Activated T-cell treated with anti-CD3 and anti-CD28 coated beads, Interleukin-2, amount 50 U/mL, for 48 hours (primary cell): ENCODE measurements around the gene FILIP1.
A peak's percentile ranks its signal among the peaks of the same experiment; 100 is the strongest.

Source experiments
- DNase-seq, 2 experiments: peaks; one replicate each; pipeline ENCODE4 v3.0.0-alpha.2; 2020

FILIP1 gene

DNA sequence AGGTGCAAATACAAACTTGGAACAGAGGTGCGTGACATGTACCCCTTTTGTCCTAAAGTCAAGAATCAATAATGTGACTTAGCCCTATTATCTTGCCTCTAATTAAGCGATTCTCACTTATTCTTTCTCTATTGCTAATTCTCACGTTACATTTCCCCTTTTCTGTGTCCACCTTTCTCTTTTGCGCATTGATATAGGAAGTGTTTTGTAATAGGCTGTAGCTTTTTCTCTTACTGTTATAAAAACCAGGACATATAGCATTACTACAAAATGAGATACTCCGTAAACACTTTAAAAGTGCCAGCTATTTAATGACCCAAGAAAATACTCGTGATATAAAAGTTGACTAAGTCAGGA, 208.3 kb downstream of the FILIP1 start:
- no peak for DNase-seq

DNA sequence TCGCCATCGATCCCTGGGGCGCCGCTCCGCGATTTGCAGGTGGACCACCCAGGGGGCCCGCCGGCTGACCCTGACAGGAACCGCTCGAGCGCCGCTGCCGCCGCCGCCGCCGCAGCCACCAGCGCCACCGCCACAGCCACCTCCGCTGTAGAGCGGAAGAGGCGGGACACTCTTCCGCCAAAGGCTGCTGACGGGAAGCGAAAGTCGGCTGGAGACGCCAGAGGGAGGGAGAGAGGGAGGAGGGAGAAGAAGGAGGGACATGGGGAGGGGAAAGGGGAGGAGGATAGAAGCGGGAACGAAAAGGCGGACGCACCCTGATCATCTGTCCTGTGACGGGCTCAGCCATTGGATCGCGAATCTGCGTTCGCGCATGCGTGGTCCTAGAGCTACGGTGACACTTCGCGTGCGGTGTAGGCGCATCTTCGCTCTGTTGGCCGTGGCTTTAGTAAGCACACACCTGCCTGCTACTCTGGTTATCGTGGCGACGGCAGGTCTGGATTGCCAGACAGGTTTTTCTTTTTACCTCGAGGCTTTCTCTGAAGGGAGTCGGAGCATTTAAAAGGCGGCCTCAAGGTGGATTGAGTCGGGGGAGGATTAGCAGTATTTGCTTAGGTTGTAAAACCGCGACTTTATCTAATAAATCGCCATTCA, 208.8 kb downstream of the FILIP1 start, which contains the start of gene TMEM30A:
Gene TMEM30A, minus strand, starts transcription at position 161 of the 651 bp plus-strand sequence. Its CDS starts 154 bp downstream, at position 7.
- DNase-seq, result peak; percentile 90 to 96

DNA sequence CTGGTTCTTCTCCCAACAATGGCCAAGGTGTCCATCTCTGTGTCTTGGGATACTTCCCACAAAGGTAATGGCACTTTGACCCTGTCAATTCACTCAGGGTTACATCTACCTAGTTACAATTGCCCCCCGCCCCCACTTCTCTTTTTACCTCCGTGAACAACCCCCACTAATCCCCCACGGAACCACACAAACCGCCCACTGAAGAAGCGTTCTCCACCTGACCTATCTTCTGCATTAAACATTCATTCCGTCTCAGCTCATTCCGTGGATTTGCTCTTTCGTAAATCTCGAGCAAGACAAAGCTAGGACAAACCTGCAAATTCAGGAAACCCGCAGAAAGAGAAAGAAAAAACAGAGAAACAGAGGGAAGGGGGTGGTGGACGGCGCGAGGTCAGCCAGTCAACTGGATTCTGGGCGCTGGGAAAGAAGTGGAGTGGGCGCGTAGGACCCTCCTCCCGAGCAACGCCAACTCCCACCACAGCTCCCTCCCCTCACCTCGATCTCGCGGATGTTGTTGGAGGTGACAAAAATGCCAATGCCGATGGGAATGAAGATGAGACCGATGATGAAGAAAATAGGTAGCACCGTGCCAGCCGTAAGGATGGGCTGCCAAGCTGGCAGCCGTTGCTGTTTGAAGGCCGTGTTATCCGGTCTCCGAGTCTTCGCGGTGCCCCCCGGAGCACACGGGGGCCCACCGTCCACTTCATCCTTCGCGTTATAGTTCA, 209.5 kb downstream of the FILIP1 start:
- DNase-seq, result no peak

DNA sequence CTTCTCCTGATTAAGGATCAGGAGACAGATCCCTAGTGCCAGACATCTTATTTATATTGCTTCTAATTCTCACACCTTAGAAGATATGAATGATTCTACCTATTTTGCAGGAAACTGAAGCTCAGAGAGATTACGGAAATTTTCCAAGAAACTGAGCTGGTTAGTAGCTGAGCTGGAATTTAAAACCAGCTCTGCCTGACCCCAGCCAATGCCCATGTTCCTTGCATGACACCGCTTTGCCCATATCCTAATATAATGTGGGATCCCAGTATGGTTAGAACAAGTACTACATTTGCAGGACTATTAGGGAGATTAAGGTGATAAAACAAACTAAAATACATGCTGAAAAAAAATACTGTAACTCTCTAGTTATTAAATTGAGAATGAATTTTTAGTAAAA, 210.9 kb downstream of the FILIP1 start:
- no peak for DNase-seq

DNA sequence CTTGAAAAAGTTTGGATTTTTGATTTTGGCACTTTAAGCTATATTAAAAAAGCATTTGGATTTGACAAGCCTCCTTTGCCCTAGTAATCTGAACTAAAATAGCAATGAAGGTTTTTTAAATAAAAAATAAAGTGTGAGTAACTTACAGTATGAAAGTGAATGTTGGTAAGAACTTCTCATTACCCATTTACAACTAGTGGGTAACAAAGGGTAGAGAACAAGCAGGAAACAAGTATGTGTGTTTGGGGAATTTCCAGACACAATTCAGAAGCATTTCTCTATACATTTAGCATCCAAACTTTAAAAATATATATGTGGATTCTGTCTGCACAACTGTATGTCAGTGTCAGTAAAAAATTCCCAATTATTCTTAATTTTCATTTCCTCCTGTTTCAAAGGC, 211.9 kb downstream of the FILIP1 start:
- no peak for DNase-seq

DNA sequence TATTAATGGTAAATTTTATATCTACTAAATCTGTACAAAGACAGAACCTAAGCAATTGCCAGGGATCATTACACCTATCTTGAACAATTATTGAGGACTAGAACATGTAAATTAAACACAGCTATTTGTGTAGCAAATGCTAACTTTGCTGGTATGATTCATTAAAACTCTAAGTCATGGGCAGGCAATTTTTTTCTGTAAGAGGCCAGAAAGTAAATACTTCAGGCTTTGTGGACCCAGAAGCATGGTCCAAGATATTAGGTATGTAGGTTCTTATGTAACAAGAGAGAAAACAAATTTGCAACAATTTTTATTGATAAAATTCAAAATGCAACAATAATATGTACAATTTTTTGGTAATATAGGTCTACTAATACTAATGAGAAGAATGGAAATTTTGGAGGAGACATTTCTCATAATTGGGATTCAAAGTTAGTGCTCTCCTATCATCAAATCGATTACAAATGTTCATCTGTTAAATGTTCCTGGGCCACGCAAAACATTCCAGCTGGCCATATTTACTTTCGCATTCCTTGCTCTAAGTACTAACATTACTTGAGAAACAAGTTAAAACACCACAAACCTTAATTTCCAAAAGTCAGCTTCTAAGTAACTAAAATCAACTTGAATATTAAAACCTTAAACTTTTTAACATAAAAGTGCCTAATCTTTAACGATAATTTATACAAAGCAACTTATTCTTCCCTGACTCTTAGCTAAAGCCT, 213.3 kb downstream of the FILIP1 start:
- no peak for DNase-seq

DNA sequence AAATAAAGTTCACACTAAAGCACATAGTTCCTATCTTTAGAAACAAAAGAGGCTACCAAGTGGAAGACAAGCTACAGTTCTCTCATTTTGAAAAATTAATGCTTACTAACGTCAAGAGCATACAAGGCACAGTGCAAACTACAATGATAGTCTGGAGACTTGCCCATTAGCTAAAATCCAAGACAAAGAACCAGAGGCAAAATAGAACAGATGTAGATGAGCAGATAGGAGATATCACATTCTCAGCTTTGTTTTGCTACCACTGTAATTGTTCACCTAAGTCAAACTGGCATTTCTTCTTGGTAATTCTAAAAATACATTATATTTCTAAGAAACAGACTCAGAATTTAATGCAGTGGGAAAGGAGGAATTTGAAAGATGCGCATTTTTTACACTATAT, 214.2 kb downstream of the FILIP1 start:
- DNase-seq, result no peak

DNA sequence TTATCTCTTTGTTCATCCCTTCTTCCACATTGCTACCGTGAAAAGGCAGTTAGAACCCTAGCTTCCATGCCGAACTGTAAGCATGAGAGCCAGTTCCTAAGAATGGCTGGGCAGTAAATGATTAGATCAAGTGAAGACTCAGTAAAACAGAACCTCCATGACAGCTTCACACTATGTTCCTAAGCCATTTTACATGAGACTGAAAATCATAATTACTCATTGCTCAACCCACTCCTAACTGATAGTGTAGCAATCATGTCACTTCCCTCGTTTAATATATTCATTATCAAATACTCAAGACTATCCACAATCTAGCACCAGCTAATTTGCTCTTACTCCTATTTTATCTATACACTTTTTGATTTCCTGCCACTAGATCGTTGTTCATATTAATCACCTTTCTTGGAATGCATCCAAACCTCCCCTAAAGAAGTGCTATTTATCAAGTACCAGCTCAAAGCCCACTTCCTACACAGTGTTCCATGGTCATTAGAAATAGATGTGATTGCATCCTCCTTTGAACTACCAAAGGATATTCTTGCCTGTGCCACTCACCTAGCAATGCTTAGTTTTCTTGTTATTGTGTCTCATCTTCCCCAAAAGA, 215.0 kb downstream of the FILIP1 start:
- DNase-seq, result no peak

DNA sequence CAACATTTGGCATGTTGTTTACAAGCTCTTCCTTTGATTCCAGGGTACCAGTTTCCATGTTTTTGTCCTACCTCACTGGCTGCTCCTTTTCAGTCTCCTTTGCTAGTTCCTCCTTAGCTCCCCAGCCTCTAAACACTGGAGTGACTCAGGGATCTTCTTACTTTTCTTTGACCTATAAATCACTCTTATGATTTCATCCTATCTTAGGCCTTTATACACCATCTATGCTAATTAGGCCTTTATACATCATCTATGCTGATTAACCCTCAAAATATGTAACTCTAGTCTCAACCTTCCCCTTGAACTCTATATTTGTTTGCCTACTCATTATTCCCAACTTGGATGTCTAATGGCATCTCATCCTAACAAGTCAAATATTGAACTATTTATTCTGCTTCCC, 218.5 kb downstream of the FILIP1 start:
- no peak for DNase-seq

DNA sequence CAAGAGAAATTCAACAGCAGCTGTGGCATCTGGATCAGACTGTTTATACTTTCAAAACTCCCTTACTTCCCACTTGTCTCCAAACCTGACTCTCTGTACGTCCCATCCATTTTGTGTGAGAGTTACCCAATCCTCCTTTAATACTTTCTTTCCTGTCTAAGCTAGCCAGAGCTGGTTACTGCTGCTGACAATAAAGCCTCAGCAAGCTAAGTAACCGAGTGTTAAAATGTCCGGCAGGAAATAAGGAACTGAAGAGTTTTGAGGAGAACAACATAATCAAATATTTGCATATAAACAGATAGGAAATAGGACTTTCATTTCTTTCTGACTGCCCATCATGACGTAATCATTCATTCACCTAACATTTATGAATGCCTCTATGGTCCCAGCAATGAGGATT, 220.6 kb downstream of the FILIP1 start:
- DNase-seq, result no peak

DNA sequence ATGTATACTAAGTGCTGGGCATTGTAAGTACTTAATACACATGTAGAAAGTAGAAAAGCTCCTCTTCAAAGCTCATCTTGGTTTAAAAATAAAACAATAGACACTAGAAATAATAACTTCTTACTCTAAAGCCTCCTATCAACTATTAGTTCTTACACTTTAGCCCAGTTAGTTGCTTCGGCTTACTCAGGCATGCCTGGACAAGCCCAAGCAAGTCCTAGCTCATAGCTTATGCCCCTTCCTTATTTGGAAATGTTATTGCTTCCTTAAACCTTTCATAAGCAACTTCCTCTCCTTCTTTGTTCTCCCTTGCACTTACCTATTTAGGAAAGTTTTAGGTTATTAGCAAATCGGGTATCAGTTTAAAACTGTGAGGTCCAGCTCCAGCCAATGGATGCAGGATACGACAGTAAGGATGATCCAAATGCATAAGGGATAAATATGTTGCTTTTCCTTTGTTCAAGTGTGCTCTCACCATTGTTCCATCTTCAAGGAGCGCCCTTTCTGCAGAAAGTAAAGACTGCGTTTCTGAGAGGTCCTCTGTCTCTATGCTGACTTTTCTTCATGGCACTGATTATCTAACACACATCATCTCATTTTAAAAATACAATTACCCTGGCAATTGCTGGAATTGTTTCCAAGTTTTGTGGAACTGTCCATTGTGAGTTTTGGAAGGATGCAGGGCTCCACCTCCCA, 221.3 kb downstream of the FILIP1 start:
- DNase-seq, result no peak

DNA sequence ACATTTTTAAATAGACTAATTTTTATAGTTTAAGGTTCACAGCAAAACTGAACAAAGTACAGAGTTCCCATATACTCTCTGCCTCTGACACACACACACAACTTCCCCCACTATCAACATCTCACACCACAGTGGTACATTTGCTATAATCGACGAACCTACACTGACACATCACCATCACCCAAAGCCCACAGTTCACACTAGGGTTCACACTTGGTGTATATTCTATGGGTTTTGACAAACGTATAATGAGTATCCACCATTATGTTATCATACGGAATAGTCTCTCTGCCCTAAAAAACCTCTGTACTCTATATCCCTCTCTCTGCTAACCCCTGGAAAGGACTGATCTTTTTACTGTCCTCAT, 224.6 kb downstream of the FILIP1 start:
- no peak for DNase-seq

DNA sequence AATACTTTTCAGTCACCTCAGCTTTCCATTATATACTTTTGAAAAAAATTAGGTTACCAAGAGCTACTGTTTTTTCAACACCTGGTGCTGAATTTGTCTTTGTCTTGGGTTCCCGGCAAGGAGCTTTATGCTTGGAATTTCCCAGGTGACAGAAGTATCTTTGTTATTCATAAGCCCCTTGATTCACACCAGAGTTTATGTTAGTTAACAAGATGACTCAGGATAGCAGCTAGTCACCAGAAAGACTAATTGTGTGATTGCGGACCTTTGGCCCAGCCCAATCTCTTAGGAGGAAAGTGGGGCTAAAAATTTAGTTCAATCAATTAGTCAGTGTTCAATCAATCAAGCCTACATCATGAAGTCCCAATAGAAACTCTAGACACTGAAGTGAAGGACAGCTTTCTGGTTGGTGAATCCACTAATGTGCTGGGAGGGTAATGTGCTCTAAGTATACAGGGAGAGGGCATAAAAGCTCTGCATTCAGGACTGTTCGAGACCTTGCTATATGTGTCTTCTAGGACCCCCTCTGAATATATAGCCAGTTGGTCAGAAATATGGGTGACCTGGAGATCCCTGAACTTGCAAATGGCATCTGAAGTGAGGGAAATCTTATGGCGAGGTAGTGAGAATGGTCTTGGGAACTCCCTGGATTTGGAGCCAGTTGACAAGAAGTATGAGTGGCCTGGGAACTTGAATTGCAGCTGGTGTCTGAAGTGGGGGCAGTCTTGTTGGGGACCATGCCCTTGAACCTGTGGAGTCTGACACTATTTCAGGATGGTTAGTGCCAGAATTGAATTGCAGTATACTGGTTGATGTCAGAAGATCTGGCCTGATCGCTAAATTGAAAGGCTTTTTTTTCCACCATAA, 225.2 kb downstream of the FILIP1 start:
- DNase-seq, result no peak

DNA sequence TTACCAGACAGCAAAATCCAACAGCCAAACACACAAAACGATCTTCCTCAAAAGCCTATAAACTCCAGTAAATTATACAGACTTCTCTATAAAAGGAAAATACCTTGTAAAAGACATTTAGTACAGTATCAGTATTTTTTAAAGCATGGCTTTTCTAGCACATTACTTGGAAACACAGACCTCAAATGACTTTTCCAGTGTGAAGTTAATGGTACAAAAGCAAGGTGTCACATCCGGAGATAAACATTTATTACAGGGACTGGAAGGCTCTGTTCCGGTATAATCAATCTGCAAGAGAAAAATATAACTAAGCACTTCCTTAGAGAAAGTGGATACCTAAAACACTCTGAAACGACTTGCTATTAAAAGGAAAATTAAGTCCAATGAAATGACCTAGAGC, 226.1 kb downstream of the FILIP1 start:
- no peak for DNase-seq

DNA sequence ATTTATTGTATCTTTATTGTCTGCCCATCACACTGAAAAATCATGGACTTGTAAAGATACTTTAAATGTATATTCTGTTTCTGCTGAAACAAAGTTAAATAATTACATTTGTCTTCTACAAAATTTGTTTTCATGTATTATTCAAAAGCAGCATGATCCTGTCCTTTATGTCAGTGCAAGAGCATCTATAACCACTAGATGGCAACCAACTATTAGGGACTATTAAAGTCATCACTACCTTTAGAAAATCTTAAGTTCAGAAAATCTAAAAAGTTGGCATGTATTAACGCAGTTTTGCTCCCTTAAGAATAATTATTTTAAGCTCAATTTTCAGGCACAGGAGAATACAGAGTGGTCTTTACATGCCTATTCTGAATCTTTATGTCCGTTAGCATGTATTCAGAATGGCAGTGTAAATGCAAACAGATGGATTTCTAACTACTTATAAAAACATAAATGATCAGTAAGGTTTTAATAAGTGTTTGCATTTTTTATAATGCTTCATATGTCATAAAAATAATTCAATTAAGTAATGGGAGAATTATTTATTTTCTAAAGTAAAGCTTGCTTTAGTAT, 226.8 kb downstream of the FILIP1 start:
- no peak for DNase-seq

DNA sequence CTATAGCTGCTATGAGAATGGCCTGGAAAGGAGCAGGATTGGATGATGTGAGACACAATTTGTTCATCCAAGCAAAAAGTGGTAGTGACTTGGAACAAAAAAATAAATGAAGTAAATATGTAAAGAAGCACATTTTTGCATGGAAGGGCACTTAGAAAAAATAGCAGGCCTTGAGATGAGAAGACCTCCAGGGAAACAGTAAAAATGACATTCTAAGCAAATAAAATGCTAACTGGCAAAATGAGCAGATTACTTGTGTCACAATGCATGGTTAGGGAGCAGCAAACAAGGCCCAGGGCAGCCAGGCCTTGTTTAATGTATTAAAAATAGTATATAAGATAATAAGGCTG, 230.2 kb downstream of the FILIP1 start:
- DNase-seq, result no peak

DNA sequence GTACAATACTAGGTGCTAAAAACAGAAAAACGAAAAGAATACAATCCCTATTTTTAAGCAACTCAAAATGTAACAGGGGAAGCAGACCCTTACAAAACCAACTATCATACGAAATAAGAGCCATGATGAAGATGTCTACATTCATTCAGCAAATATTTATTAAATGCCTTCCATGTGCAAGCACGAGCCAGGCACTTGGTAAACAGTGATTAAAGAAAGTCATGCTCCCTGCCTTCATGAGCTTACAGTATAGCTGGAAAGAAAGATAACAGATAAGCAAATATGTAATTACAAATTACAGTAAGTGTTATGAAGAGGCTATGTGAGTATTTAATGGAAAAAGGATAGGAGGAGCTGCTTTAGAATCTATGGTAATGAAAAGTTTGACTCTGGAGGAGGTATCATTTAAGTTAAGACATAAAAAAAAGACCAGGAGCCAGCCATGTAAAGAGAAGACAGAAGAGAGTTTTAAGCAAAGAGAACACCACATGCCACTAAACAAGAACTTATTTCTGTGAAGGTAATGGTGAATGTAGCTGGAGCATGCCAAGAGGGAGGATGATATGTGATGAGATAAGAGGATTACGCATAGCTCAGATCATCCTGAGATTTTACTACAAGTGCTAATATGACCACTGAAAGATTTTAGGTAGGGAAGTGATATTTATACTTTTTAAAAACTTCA, 230.7 kb downstream of the FILIP1 start:
- no peak for DNase-seq

DNA sequence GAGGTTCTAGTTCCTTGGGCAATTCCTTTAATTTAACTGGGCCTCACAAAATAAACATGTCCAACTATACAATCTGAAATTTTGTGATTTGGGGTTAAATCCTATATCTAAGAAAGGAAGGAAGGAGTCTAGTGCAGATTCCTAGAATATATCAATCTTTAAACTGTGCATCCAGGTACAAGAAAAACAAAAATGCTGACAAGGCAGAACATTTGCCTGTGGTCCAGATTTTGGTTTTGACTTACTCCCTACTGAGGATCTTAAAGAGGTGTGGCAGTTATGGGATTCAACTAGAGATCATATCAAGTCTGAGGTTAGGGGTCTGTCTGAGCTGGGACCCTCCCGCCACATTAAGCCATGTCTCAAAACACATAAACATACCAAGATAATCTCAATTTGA, 232.3 kb downstream of the FILIP1 start:
- DNase-seq, result no peak

DNA sequence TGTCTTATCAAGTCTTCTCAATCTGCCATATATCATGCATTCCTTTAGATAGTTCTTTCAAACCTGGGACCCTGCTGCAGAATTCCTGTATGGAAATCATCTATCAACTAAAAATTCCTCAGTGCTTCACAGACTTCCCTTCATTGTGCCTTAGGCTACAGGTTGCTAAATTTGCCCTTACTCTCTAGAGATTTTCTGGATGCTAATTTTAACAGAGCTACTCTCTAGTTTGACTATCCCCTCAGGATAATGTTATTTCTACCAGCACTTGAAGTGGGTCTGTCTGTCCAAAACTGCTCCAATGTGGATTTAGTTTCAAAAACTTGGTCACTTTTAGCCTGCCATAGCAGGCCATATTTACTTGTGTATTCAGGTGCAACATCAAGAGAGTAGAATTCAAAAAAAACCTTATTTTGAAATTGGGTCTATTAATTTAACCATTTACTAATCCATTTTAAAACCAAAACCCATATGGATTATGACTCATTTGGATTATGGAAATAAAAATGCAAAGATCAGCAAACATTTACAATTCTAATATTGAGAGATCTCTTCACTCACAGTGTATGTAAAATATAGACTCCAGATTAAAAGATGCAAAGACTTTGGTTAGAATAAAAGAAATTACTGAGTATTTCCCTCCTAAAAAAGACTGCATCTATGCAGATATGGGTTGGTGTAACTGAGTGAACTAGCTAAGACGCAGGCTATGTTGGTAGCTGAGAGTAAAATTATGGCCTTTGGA, 236.1 kb downstream of the FILIP1 start:
- no peak for DNase-seq

DNA sequence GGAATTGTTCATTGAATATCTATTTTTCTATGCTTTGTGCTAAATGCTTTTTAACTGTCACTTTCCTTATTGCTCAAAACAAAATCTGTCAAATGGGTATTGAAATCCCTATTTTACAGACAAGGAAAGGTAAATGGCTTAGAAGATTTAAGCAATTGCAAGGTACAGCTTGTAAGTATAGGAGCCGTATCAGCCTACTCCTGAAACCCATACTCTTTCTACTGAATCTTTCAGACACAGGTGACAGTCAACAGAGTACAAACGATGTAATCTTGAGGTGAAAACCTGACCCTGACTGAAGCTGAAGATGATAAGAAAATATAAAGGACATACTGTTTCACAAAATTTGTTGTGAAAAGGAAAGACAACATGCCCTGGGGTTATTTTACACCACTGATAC, 243.0 kb downstream of the FILIP1 start:
- DNase-seq, result no peak

DNA sequence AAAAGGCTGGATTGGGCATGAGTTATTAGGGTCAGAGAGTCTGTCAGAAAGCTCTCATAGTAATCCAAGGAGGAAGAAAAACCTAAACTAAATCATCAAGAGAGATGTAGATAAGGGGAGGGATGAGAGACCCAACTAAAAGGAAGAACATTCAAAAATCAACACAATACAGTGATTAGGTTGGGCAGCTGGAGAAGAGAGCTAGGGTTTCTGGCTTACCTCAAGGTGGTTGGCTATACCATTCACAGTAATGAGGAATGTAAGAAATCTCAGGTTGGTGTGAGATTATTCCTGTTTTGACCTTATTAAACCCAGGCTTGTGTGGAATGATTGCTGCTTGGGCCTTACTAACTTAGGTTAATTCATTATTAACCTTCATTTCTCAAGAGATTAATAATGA, 243.8 kb downstream of the FILIP1 start:
- DNase-seq, result no peak
